Measurements from ENCODE around the gene ASTN1. TPM values are rescaled to one million over a fixed set of nuclear protein-coding genes. Genes with fewer than 3 reads are reported as not detected.
A peak's percentile ranks its signal among the peaks of the same experiment; 100 is the strongest.

ASTN1 gene
- total RNA-seq, 1 experiment from 2014 or later, result 4.1 TPM

DNA sequence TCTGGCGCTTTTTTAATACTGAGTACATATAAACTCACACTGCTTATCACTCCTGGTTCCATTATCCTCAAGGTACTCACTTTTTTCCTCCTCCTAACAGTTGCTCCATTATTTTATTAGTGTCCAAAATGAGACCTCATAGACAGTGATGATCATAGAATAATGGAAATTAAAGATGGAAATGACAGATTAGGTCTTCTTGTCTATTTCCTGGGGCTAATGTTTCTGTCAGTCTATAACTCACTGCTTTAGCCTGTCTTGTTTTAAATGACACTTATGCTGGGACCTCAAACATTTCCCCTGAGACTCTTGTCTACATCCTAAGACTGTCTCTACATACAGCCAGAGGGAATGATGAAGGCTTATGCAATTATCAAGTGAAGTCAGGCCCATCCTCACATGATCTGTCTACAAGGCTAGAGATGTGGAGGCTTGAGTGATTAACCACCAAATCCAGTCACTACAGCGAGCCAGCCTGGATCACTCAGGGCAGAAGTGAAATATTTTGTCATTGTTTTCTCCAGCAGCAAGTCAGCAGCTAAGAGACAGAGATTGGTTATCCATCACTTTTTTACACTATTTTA is 152.1 kb downstream of the ASTN1 start:
- in situ Hi-C loops (cut with HindIII; ENCODE audit: low pct_unique_long_range_greater_than_20kb, low sequenced_read_pairs), result no loop called here

DNA sequence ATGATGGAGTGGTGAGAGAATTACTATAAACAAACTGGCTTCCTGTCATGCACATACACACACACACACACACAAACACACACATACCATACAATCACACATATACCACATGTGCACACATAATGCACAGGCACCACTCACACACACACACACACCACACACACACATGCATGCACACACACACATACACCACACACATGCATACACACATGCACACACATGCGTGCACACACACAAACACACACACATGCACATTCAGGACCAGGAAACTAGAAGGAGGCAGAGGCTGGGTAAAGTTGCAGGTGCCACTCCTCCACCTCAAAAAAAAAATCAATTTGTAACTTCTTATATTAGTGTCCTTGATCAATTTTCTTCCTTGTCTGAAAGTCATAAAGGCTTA is 153.0 kb downstream of the ASTN1 start:
- no peak for DNase-seq (ENCODE audit: low read depth)
- in situ Hi-C loops (cut with HindIII; ENCODE audit: low pct_unique_long_range_greater_than_20kb, low sequenced_read_pairs), result no loop called here

More for the DNA sequence above, 152.1 kb downstream of the ASTN1 start:
- no peak for DNase-seq (ENCODE audit: low read depth)

DNA sequence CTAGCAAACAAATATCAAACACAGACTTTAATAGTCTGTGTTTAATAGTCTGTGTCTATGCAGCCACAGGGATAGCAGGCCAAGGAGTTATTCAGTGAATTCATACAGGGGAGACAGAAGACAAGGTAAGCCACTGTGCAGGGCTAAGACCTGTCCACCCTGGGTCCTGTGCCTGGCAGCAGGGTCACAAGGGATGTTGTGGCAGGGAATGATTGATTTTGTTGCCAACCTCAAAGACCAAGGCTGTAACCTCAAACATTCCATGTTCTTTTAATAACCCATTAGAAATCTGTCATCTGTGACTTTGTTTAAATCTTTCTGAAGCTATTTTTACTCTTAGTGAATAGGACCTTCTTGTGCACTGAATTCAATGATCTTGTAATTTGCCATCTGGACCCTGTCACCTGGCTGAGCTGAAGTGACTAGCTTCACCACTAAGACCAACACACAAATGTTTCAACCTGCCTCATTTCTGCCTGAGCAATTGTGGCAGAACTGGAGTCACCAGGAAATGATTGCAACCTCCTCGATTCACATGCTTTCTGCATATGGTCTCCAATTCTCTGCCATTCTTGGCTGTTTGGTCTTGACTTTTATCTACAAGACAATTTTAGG is 154.2 kb downstream of the ASTN1 start:
- in situ Hi-C loops (cut with HindIII; ENCODE audit: low pct_unique_long_range_greater_than_20kb, low sequenced_read_pairs), result no loop called here
- peak; percentile 72 for DNase-seq (ENCODE audit: low read depth)

DNA sequence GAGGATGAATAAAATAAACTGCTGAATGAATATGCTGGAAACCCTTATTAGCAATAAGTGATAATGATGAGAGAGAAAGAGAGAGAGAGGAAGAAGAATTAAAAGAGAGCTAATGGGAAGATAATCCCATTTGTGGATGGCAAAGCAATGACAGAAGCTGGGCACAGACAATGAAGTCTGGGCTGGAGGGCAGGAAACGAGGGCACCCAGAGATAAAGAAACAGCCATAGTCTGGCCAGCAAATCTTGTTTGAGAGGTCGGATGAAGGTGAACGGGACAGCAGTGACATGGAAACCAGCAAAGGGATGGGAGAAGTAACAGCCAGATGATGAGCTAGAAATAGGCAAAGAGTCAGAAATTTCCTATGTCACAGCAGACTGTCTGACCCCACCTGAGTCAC is 155.9 kb downstream of the ASTN1 start:
- in situ Hi-C loops (cut with HindIII; ENCODE audit: low pct_unique_long_range_greater_than_20kb, low sequenced_read_pairs), result no loop called here
- no peak for DNase-seq (ENCODE audit: low read depth)

DNA sequence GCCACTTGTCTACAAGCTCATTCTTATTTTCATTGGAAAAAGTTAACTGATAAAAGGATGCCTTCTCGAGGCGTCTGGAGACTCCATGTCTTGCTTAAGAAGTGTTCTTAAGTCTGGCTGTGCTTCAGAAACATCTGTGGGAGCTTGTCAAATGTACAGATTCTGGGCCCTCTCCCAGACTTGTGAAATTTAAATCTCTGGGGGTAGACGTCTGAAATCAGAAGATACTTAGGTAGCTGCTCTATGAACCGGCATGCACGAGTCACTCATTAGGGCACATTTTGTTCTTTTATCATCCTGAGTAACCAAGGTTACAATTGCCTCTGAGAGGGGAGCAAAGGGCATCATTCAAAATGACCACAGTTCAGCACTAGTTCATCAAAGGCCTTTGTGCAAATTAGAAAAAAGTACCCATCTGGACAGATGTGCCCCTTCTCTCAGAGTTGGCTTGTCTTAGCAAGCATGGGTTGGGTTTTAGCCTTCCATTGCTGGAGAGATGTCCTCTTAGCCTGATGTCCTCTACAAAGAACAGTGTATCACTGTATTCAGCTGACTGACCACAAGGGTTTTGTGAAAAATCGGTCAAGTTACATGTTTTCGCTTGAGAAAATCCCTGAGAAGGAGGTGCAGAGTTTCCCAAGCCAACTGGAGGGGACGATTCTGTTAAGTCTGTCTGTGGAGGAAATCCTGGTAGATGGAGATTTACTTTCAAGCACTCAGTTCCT is 156.9 kb downstream of the ASTN1 start:
- DNase-seq (ENCODE audit: low read depth), result no peak
- in situ Hi-C loops (cut with HindIII; ENCODE audit: low pct_unique_long_range_greater_than_20kb, low sequenced_read_pairs), result no loop called here

DNA sequence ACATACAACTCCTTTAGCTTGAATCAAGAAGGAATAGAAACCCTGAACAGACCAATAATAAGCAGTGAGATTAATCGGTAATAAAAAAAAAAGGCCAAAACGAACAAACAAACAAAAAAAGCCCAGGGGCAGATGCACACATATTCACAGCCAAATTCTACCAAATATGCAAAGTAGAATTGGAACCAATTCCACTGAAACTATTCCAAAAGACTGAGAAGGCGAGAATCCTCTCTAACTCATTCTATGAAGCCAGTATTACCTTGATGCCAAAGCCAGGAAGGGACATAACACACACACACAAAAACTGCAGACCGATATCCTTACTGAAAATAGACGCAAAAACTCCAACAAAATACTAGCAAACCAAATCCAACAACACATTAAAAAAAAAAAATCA is 161.6 kb downstream of the ASTN1 start:
- in situ Hi-C loops (cut with HindIII; ENCODE audit: low pct_unique_long_range_greater_than_20kb, low sequenced_read_pairs), result no loop called here
- no peak for DNase-seq (ENCODE audit: low read depth)

DNA sequence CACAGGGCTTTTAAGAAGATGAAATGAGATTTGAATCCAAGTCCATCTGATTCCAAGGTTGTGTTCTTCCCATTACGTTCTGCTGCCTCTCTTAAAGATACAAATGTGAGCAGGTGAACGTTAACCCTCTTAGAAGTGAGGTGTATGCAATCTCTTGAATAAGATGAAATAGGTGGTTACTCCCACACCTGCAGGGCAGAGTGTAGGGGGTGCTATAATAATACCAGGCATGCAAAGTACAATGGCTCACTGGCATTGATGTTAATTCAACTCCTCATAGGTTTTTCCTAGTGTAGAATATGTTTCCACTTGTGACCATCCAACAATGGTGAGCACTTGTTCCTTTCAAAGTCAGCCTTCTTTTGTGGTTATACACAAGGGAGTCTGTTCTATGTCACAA is 163.0 kb downstream of the ASTN1 start:
- DNase-seq (ENCODE audit: low read depth), result no peak
- in situ Hi-C loops (cut with HindIII; ENCODE audit: low pct_unique_long_range_greater_than_20kb, low sequenced_read_pairs), result no loop called here

DNA sequence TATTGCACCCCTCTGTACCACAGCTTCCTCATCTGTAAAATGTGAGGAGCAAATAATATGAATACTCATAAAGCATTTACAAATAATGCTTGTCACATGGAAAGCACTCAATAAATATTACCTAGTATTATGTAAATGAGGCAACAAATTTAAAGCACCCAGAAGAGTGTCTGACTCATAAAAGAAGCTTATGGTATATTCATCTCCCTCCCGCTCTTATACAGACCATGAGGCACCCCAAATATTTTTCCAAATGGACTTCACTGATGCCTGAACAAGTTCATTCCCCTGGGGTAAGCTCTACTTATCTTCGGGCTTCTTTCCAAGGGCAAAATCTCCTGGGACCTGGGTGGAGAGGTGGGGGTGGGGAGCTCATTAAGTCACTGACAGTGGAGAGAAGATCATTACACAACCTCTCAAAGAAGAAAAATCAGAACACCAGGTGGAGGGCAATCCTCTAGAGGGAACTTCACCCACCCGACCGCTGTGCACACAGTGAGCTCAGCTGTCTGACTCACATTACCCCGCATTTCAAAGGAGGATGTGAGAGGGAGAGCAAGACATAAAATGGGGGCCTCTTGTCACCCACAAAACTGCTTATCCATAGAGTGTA is 166.2 kb downstream of the ASTN1 start:
- no peak for DNase-seq (ENCODE audit: low read depth)
- in situ Hi-C loops (cut with HindIII; ENCODE audit: low pct_unique_long_range_greater_than_20kb, low sequenced_read_pairs), result no loop called here

DNA sequence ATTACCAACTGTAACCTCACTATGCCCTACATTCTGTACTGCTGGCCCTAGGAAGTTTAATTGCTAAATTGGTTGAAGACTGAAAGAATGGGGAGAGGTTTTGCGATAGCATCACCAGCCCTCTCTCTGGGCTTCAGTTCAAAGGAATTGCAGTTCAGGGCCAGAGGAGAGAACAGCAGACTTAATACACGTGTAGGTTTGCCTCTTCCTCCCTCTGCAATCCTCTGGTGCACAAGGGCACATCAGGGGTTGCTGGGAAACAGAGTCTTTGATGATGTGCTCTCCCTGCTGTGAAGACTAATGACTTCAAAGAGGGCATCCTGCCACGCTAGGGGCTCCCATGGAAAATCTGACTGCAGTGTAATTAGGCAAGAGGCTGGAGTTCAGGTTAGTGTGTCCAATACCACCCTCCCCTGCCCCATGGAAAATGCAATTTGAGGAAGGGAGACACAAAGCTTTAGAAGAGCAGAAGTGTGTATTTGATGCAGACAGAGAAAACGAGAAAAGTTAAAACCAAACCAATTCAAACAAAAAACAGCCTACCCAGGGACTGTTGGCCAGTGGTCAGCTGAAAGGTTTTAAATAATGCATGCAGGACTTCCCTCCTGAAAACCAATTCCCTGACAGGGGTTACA is 167.9 kb downstream of the ASTN1 start:
- in situ Hi-C loops (cut with HindIII; ENCODE audit: low pct_unique_long_range_greater_than_20kb, low sequenced_read_pairs), result no loop called here
- DNase-seq (ENCODE audit: low read depth), result no peak

DNA sequence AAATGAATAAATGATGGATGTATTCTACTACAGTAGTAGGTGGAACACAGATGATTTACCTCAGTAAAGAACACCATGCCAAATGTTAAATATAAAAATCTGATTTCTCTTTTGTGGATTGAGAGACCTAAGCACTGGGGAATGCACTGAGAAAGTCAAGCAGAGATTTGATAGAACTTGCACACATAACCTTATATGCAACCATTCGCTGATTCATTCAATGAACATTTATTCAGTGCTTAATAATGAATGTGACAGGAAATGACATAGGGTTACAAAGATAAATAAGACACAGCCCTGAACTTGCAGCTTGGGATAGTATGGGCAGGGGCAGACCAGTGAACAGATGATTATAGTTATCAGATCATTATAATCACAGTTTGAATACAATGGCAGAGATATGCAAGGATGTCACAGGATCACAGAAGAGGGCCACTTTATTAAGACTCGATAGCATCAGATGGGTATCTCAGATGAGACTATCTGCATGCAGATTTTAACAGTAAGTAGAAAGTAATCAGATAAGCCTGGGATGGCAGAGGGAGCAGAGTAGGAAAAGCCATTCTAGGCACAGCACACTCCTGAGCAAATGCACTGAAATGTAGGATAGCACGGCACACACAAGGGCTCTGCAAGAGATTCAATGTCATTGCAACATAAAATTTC is 169.4 kb downstream of the ASTN1 start:
- DNase-seq (ENCODE audit: low read depth), result no peak
- in situ Hi-C loops (cut with HindIII; ENCODE audit: low pct_unique_long_range_greater_than_20kb, low sequenced_read_pairs), result no loop called here

DNA sequence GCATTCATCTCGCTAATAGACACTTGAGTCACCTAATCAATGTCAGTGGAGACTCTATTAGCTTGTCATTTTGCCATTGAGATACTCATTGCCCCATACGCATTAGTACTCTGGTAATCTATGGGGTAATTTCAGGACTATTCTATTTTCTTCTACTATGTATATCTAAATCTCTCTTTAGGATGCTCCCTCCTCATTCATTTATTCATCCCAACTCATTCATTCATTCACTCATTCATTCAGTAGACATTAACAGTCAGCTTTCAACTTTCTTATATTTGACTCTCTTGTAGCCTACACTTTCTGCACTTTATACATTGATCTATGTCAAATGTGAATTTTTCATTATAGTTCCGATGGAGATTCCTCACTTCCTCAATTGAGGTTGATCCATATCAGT is 170.9 kb downstream of the ASTN1 start:
- no peak for DNase-seq (ENCODE audit: low read depth)

DNA sequence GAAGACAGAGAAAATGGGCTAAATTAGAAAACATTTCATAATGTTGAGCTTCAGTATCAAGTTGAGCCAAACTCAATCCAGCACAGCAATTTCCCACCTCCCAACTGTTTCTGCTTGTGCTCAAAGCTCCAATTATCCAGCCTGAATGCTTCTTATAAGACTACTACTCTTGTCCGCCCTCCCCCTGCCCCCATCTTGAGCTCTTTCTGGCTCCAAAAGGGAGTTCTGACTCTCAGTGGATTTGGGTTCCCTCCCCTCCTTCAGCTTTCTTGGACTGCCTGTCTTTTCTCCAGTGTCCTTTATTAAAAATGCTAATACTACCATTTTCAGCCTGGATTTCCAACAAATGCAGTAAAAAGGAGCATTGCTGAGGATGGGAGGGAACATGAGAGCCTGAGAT is 174.8 kb downstream of the ASTN1 start:
- no peak for DNase-seq (ENCODE audit: low read depth)
- in situ Hi-C loops (cut with HindIII; ENCODE audit: low pct_unique_long_range_greater_than_20kb, low sequenced_read_pairs), result no loop called here

More for the DNA sequence above, 170.9 kb downstream of the ASTN1 start:
- in situ Hi-C loops (cut with HindIII; ENCODE audit: low pct_unique_long_range_greater_than_20kb, low sequenced_read_pairs), result no loop called here

DNA sequence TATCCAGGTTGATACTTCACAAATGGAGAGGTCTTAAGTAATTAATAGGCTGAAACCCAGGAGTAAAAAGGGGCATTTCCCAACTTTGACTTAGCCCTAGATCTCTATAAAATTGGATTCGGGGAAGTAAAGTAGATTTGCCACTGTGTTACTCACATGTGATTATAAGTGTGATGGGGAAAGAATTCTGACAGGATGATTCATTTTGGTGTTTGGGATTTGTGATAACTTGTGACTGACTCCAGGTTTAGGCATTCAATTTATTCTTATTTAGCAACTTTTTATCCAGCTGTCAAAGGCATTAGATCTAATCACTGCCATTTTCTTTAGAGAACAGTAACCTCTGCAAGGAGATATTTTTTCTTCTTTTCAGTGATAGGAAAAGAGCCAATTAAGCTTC is 175.5 kb downstream of the ASTN1 start:
- in situ Hi-C loops (cut with HindIII; ENCODE audit: low pct_unique_long_range_greater_than_20kb, low sequenced_read_pairs), result no loop called here
- DNase-seq (ENCODE audit: low read depth), result no peak

DNA sequence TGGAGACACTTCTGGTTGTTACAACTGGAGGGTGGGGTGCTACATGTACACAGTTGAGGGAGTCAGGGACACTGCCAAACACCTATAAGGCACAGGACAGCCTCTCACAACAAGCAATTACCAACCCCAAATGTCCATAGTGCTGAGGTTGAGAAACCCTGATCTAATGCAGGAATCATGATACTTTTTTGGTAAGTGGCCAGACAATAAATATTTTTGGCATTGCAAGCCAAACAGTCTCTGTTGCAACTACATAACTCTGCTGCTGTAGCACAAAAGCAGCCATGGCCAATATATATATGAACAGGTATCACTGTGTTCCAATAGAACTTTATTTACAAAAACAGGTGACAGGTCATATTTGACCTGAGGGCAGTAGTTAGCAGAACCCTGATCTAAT is 177.5 kb downstream of the ASTN1 start:
- in situ Hi-C loops (cut with HindIII; ENCODE audit: low pct_unique_long_range_greater_than_20kb, low sequenced_read_pairs), result no loop called here
- DNase-seq (ENCODE audit: low read depth), result no peak

DNA sequence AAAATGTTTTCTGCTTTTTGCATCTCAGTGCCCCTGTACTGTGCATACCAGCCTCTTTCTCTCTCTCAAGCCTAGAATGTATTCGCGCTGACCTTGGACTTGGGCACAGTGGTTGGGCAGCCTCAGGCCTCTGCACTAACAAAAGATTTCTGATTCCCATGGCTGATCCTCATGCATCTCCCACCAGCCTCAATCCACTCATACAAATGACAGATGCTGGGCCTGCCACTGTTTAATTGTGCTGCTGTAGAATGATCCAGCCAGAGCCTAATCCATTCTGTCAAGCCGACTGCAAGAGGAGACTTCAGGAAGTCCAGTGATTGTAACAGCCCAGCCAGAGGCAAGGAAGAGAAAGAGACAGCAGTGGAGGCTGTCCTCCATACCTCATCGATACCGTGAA is 180.8 kb downstream of the ASTN1 start:
- in situ Hi-C loops (cut with HindIII; ENCODE audit: low pct_unique_long_range_greater_than_20kb, low sequenced_read_pairs), result no loop called here
- no peak for DNase-seq (ENCODE audit: low read depth)

DNA sequence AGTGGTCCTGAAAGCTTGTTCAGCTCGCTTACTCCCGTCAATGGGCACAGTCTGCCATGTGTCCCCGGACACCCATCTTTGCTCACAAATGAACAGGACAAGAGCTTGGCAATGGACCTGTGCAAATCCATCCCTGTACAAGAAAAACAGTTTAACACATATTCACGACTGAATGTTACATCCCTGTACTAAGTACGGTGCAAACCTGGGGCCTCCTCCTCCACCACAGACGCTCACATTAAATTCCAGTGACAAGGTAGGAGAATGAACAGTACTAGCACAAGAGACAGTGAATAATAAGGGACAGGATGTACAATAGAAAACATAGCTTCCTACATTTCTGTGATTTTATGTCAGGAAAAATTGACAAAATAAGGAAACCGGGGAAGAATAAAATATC is 187.7 kb downstream of the ASTN1 start:
- in situ Hi-C loops (cut with HindIII; ENCODE audit: low pct_unique_long_range_greater_than_20kb, low sequenced_read_pairs), result no loop called here

DNA sequence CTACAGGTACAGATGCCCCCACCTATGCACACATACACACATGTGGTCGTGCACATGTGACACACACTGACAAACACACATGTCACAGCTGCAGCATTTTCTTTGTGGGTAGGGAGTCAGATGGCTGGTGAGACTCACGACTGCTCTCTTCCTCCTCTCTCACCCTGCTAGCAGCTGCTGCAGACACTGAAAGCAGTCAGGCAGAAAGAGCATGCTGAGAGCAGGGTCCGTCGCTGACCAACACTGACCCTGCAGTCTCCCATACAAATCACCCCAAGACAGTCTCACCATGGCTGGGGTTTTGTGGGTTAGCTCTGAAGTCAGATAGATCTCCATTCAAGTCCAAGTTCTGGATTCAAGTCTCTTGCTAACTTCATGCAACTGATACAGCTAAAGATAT is 188.3 kb downstream of the ASTN1 start:
- in situ Hi-C loops (cut with HindIII; ENCODE audit: low pct_unique_long_range_greater_than_20kb, low sequenced_read_pairs), result no loop called here

More for the DNA sequence above, 187.7 kb downstream of the ASTN1 start:
- DNase-seq (ENCODE audit: low read depth), result no peak

DNA sequence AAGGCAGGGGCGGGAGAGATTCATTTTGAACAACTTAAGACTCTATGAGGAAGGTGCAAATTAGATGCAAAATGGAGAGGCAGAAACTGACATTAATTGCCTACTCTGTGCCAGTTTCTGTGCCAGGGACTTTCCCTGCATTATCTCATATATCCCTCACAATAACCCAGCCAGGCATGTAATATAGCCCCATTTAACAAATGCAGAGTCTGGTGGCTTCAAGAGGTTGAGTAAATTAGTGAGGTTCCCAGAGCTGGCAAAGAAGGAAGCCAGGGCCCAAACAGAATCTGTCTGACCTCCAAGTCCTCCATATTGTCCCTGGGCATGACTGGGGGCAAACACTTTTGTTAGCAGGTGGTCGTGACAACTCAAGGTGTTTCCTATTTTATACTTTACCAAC is 199.8 kb downstream of the ASTN1 start:
- no peak for DNase-seq (ENCODE audit: low read depth)
- in situ Hi-C loops (cut with HindIII; ENCODE audit: low pct_unique_long_range_greater_than_20kb, low sequenced_read_pairs), result no loop called here

More for the DNA sequence above, 188.3 kb downstream of the ASTN1 start:
- no peak for DNase-seq (ENCODE audit: low read depth)
